Stimulated activated CD8-positive, alpha-beta memory T cell treated with anti-CD3 and anti-CD28 coated beads, Interleukin-12 subunit alpha, Interleukin-12 subunit beta, amount 100 ng/mL, for 4 hours (primary cell): ENCODE measurements around the gene PIP4K2A.
A peak's percentile ranks its signal among the peaks of the same experiment; 100 is the strongest.
"Not testable (repeated sequence)": the region's sequence is repeated elsewhere in the genome, so short reads cannot be mapped to it uniquely, and the experiment has no call there.

Source experiments
- DNase-seq: peaks from one replicate; pipeline ENCODE4 v3.0.0-alpha.2; 2020; ENCODE audit warnings: low read depth

PIP4K2A gene

DNA sequence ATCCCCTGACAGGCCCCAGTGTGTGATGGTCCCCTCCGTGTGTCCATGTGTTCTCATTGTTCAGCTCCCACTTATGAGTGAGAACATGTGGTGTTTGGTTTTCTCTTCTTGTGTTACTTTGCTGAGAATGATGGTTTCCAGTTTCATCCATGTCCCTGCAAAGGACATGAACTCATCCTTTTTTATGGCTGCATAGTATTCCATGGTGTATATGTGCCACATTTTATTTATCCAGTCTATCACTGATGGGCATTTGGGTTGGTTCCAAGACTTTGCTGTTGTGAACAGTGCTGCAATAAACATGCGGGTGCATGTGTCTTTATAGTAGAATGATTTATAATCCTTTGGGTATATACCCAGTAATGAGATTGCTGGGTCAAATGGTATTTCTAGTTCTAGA is 206.2 kb downstream of the PIP4K2A start:
- DNase-seq: not testable (repeated sequence)

DNA sequence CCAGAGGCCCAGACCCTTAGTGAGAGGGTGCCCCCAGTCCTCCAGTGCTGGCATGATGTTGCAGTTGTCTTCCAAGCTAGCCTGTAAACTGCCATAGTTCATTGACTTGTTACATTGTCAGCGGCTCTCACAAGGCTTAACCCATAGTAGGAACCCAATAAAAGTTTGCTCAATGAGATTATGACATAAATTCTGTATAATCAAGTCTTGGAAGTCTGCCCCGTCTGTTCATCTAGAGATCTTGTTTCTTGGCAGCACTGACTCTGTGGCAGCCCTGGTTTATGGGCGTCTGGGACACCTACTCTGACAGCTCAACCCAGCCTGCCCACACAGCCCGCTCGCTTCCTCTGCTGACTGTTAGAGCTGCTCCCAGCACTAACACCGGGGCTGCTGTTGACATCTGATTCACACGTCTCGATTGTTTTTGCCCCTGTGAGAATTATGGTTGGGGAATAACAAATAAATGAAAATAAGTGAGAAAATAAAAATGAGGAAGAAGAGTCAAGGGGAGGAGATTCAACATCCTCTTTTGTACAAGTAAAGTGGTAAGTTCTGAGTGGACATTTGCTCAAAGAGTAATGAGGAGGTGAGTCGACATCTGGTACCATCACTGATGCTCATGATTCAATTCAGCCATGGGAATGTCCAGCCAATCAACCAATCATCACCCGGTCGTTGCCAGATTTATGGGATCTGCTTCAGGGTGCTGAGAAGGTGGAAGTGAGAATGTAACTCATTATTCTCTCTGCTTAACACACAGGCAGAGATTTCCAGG is 208.3 kb downstream of the PIP4K2A start:
- DNase-seq: peak; percentile 61

DNA sequence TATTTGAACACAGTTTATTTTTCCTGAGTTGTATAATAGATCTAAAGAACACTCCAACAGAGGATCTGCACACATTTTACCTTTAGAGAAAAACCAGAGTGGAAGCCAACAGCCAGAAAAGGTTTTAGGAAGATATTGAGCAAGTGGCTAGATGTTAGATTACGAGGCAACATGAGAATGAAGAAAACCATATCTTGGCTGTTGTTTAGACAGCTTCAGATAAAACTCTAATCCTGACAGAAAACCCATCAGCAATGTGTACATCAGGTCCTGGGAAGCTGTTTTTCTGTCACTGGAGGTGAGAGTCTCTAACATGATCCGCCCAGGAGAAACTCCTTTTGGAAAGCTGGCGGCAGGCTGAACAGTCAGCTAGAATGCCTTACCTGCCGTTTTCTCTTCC is 209.6 kb downstream of the PIP4K2A start:
- no peak for DNase-seq

DNA sequence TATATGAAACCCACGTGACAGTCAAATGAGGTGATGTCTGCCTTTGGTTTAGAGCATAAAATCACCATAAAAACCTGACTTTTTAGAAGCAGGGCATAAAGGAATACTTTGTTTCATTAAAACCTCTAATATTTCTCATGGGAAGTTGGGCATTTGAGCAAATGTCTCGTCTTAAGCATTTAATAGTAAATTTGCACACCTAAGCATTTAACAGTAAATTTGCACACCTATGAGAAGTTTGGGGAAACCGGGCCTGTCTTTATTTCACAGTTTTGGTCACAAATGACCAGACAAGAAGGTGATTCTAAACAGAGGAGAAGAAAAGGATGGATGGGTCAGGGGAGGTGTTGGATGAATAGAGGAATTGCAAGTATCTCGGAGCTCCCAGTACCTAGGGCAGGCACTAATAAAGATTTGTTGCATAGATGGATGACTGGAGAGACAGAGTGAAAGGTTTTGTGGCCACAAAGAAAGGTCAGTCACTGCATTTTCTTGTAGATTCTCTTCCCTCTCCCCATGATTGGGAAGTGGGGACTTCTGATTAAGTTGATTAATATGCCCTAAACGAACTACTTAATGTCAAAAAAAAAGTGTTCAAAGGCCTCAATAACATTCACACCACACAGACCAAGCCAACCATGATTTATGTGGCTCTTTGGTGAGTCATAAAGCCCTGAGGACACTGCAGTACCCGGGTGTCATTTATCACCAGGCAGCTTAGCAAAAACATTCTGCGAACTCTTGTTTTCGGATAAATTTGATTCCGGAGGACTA is 210.9 kb downstream of the PIP4K2A start:
- no peak for DNase-seq

DNA sequence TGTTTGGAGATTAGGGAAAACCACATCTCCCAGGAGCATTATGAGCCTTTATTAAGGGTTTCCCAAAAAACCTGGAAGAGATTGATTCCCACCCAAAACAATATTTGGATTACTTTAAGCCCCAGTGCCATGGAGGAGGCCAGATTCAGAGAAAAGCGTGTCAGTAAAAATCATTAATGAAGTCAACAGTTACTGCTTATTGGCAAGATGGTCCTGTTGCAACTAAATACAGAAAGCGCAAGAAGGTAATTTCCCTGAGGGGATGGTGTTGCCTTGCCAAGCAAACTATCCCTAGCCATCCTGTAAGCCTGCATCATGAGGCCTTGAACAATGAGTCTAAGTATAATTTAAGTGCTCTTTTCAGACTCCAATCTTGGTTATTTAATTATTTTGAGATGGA is 212.5 kb downstream of the PIP4K2A start:
- no peak for DNase-seq

DNA sequence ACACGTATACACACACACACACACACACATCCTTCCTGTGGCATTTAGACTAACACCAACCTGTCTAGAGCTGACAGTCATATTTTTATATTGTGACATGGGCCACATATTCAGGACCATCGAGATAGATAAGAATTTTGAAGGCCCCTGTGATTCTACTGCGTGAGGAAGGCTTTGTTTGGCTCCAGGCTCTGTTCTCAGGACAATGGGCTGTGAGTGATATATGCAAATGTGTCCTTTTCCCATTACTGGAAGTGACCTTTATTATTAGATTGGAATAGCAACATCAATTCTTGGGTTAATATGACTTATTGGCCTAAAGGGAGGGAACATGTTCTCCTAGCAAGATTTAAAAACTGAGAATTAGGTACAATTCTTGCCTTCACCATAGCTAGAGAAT is 213.0 kb downstream of the PIP4K2A start:
- no peak for DNase-seq

DNA sequence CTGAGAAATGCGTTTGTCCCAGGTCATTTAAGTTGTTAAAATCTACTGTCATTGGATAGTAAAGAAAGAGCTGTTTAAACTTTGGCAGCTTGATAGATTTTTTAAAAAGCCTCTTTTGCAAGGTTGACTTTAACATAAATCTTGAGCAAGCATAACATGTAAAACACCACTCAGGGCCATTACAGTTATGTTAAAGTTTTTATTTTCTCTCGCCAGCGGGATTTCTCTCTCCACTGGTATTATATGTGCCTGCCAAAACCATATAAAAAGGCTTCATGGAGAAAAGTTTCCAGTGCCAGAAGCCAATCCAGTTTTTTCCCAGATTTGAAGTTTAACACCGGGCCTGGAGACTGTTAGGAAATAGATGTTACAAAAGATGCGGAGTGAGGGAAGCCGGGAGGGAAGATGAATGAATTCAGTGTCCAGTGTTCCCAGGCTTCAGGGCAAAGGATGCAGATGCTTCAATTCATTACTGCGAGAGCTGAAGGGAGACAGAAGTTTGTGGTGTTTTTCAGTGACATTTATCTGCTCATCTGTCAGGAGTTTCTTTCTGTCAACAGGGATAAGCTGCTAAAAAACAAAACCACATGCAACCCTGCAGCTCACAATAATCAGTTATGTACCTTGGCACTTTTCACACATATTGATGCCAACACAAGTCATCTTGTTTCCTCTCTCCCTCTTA is 213.6 kb downstream of the PIP4K2A start:
- DNase-seq: no peak

DNA sequence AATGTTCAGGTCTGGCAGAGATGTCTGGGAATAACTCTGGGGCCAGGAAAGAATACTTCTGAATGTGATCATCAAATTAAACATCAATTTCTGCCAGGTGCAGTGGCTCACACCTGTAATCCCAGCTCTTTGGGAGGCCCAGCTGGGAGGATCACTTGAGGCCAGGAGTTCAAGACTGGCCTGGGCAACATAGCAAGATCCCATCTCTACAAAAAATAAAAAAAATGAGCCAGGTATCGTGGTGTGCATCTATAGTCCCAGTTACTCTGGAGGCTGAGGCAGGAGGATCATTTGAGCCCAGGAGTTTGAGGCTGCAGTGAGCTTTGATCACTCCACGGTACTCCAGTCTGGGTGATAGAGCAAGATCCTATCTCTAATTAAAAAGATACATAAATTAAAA is 214.4 kb downstream of the PIP4K2A start:
- not testable (repeated sequence) for DNase-seq

DNA sequence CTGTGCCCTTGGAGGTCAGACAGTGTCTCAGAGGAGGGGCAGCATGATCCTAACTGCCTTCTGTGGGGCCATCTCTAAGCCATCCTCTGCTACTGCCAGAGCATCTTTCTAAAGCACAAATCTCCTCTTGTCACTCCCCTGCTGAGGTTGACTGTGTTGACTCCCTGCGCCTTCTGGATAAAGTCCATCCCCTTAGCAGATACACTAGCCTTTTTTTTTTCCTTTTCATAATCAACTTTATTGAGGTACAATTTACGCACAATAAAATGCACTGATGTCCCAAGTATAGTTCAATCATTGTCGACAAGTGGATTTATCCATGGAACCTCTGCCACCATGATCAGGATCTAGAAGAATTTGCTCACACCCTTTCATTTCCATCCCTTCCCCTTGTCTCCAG is 219.0 kb downstream of the PIP4K2A start:
- DNase-seq: no peak

DNA sequence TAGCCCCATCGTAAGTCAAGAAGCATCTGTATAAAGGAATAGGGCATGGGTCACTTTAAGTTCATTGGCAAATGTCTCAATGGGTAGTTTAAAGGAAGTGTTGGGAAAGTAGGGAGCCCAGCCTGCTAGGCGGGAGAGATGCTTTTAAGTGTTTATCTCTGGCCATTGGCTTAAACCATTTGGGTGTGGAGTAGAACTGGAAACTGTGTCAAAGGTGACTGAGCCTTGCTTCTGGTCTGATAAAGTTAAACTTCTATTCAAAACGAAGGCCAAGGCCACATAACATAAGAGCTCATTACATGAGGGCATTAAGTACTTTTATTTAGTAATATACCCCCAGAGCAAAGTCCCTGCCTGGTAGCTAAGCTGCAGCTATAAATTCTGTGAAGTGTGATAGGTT is 220.4 kb downstream of the PIP4K2A start:
- no peak for DNase-seq

DNA sequence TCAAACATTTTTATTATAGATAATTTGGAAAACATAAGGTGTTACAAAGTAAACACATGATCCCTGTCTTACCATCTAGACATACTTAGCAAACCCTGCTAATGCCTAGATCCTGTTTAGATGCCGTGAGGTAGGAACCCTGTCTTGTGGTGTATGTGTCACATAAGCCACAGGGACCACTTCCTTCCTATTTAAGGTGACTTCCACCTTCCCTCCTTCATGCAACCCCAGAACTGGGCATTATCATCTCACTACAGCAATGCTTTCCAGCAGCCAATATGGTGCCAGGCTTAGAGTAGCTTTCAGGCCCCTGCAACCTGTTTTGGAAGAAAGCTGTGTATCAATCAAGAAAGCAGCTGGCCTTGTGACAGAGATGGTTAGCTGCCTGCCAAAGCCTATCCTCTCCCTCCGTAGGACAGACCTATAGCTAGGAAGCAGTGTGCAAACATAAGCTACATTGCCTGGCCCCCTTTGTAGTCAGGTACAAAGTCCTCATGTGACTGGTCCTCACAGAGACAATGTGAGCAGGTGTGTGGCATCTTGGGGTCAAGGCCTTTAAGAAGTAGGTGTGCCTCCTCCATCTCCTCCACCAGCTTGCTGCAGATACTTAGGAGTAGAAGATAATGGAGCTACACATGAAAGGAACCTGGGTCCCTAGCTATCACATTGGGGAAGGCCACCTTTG is 222.3 kb downstream of the PIP4K2A start:
- DNase-seq: no peak

DNA sequence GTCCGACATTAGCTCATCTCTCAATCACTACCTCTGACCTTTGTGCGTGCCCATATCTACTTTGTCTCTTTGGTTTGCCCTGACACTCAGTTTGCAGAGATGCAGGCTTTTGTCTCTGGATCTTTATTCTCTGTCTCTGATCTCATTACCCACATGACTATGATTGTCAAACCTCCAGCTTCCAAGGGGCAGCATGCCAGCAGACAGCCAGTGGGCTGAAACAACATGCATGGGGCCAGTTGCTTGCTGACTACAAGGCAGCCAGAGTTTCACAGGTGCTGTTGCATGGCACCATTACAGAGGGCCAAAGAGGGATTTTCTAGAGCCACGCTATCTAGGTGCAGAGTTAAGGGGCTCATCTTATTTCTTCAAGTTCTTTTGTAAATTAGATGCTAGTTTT is 222.9 kb downstream of the PIP4K2A start:
- DNase-seq: no peak

DNA sequence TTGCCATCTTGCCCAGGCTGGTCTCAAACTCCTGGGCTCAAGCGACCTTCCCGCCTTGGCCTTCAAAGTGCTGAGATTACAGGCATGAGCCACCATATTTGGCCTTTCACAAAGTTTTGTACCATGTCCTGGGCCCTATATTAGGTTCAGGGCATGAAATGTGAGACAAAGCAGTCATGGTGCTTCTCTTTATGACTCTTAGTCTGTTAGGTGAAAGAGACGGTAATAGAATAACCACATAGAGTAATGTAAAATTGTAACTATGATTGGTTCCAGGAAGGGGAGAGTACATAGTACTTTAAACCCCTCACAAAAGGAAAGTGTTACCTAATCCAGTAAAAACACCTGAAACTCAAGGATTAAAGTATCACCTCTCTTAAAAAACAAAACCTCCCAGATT is 224.4 kb downstream of the PIP4K2A start:
- no peak for DNase-seq

DNA sequence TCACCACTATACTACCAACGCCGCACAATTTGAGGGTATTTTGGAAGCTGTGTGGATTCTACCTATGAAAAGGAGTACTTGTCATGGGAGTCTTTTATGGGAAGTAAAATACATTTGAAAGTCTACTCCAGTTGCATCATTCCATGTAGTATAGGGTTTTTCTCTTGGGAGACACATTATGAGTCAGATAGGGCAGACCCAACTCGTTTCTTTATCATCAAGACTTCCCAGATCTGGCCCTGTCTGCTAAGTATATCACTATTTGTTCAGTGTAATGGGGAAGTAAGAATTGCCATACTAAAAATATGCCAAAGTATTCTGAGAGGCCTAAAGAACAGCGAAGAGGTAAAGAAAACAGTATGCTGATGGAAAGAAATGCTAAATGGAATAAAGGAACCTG is 224.9 kb downstream of the PIP4K2A start:
- no peak for DNase-seq

DNA sequence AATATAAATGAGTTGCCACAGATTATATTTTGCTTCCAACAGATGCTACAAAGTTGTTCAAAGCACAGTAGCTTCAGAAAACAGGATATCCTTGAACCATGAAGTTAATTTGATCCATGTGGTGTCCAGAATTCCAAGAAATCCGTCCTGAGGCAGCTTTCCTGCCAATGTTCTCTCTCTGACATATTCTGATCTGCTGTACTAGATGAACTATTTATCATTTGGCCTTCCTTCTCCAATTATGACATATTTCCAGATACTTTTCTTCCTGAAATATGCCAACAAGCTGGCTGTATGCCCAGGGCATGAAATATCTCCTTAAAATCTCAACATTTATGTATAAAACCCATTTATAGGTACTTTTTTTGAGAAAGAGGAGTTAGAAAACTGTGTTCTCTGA is 227.9 kb downstream of the PIP4K2A start:
- DNase-seq: no peak
